Neutrophil (primary cell): ENCODE results near the gene S100P.

ENCODE experiments used
- H3K27ac ChIP-seq: fragments of 200-600 bp; sonication (generic); 2 replicates; pipeline ENCODE4 v1.5.1; 2016; ENCODE audit warnings: mild to moderate bottlenecking, moderate library complexity
- H3K27me3 ChIP-seq: fragments of 200-600 bp; sonication (generic); 2 replicates; pipeline ENCODE4 v1.6.0; 2016; ENCODE audit warnings: mild to moderate bottlenecking
- H3K36me3 ChIP-seq: fragments of 200-600 bp; sonication (generic); 2 replicates; pipeline ENCODE4 v1.5.1; 2017
- H3K4me1 ChIP-seq, 2 experiments: fragments of 200-600 bp in 1 of 2; sonication (generic) in 1 of 2; 1 replicate in 1 of 2; 2 replicates in 1 of 2; pipeline versions ENCODE4 v1.5.1 to v1.6.1; 2013 to 2016; ENCODE audit warnings: low read depth in 1 of 2, low read length in 1 of 2, mild to moderate bottlenecking in 1 of 2, moderate library complexity in 1 of 2; ENCODE audit not compliant: control insufficient read depth in 1 of 2, insufficient read depth in 1 of 2
- H3K4me3 ChIP-seq, 2 experiments: fragments of 200-600 bp in 1 of 2; sonication (generic) in 1 of 2; 1 replicate in 1 of 2; 2 replicates in 1 of 2; pipeline ENCODE4 v1.5.1; 2013 to 2016; ENCODE audit warnings: low read depth in 1 of 2, low read length in 1 of 2, mild to moderate bottlenecking in 1 of 2, moderate library complexity in 1 of 2
- H3K9me3 ChIP-seq: fragments of 200-600 bp; sonication (generic); 2 replicates; pipeline ENCODE4 v1.5.1; 2016
- CTCF ChIP-seq: fragments of 200-600 bp; sonication (generic); IDR thresholded peaks from 2 replicates; pipeline ENCODE4 v1.5.1; 2016; ENCODE audit warnings: antibody characterized with exemption

Gene S100P

GRCh38 chr4:6727081-6727942 is 33.6 kb downstream of the S100P start:
- H3K27ac ChIP-seq = no peak overlapping the region
- no peak for TF ChIP-seq CTCF
- no peaks in the 10 kb centered on the region for H3K4me1 ChIP-seq
- no peaks in the 10 kb centered on the region for H3K27me3 ChIP-seq
- H3K36me3 ChIP-seq = no peaks in the 10 kb centered on the region
- no peak overlapping the region for H3K4me3 ChIP-seq
- no peaks in the 10 kb centered on the region for H3K9me3 ChIP-seq

- TF ChIP-seq CTCF = no peak
- Histone ChIP-seq H3K27me3 (no peaks in the 10 kb centered on the region), H3K4me1 (no peaks in the 10 kb centered on the region), H3K27ac (no peak overlapping the region), H3K36me3 (no peaks in the 10 kb centered on the region), H3K4me3 (no peak overlapping the region), H3K9me3 (no peaks in the 10 kb centered on the region)
These were observed 34.2 kb downstream of the S100P start for GRCh38 chr4:6727943-6728250.

GRCh38 chr4:6728320-6729029 is 34.8 kb downstream of the S100P start:
- Histone ChIP-seq H3K4me1 (no peaks in the 10 kb centered on the region), H3K4me3 (no peak overlapping the region), H3K27ac (no peak overlapping the region), H3K36me3 (no peaks in the 10 kb centered on the region), H3K27me3 (no peaks in the 10 kb centered on the region), H3K9me3 (no peaks in the 10 kb centered on the region)
- TF ChIP-seq CTCF = no peak

GRCh38 chr4:6730603-6731317 is 37.1 kb downstream of the S100P start:
- Histone ChIP-seq H3K4me3 (no peak overlapping the region), H3K27ac (no peak overlapping the region), H3K9me3 (no peaks in the 10 kb centered on the region), H3K27me3 (no peaks in the 10 kb centered on the region), H3K36me3 (no peaks in the 10 kb centered on the region), H3K4me1 (no peaks in the 10 kb centered on the region)
- no peak for TF ChIP-seq CTCF

GRCh38 chr4:6731318-6731675 is 37.6 kb downstream of the S100P start:
- Histone ChIP-seq H3K4me1 (no peaks in the 10 kb centered on the region), H3K36me3 (no peaks in the 10 kb centered on the region), H3K4me3 (no peak overlapping the region), H3K27me3 (no peaks in the 10 kb centered on the region), H3K9me3 (no peaks in the 10 kb centered on the region), H3K27ac (no peak overlapping the region)
- TF ChIP-seq CTCF = no peak
